ENCODE results near the gene HLA-DPB1.
"Not testable (repeated sequence)": the region's sequence is repeated elsewhere in the genome, so short reads cannot be mapped to it uniquely, and the experiment has no call there.

The HLA-DPB1 gene

DNA sequence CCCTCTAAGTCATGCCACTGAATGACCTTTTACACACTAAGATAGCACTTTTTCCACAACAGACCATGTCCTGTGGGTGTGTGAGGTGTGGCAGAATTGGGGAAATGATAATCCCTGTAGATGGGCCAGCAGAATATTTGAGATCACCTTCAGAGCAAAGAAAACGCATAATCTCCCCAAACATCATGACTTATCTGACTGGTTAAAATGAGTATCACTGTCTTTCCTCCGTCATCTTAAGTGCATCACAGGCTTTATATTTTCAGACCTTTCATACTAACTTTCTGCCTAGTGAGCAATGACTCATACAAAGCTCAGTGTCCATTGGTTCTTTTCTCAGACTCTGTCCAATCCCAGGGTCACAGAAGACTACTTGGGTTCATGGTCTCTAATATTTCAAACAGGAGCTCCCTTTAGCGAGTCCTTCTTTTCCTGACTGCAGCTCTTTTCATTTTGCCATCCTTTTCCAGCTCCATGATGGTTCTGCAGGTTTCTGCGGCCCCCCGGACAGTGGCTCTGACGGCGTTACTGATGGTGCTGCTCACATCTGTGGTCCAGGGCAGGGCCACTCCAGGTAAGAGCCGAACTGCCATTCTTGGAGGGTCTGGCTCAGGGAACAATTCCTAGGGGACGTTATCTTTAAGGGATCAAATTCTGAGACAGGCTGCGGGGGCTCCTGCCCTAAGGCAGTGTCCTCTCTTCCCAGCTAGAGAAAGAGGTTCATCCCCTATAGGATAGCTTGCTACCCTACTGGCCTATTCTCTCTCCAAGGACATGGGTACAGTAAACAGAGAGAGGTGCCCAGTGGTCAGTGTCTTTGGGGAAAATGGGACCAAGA, at the start of gene HLA-DPB1:
Gene HLA-DPB1, plus strand, starts transcription at position 423 of the 838 bp plus-strand sequence. Its CDS starts 52 bp downstream, at position 475.
- DNase-seq = no peak

DNA sequence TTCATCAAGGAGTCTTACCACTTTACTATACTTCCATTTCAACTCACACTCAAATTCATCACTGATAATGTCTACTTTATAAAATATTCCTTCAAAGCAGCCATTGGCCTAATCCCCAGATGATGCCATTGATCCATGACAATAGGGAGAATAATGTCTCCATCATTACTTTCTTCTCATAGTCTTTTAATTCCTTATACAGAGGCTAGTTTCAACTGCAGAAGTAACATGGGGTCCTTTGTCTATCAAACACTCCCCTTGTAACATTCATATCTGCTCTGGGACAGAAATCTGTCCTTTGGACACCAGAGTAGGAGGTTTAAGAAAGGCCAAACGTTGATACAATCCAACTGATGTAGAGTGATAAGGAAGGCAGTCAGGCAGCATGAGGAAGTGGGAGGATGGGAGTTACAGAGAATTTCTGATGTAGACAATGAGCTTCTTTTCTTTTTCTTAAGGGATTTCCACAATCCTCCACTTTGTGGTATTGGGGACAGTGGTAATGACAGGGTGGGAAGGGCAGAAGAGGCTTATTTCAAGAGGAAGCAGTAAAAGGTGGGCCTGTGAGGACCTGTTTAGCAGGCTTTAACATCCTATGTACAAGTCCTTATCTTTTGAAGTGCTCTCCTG, 47.5 kb upstream of the HLA-DPB1 start:
- DNase-seq = no peak

DNA sequence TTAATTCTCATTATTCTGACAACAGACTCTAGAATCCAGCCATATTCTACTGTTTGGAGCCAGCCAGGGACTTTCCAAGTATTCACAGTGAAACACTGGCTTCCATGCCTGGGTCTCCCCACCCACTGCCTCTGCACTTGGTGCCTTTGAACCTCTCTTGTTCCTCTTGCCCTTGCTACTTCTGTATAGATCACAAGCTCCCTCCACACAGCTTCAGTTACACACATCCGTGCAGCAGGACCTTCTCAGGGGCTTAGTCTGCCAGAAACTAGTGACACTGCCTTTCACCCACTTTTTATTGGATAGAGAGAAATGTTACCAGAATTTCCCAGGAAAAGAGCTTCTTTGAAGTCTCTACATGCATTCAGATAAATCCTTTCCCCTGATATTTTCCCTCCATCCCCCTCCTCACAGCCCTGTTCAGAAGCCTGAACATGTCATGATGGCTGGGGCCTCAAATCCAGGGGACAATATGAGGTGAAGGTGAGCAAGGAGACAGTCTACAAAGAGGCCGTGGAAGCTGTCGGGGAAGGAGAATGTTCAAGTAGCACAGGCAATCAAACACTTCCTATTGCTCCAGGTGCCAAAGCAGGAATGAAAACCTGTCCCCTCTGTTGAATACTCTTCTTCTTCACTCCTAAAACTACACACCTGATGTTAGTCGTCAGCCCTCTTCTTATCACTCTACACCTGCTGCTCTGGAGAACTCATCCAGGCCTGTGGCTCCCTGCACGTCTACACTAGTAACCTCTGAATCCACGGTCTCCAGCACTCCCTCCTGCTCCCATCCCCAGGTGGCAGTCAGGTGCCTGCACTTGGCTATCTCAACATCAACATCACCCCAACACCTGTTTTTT, 46.2 kb upstream of the HLA-DPB1 start:
- no peak for DNase-seq

DNA sequence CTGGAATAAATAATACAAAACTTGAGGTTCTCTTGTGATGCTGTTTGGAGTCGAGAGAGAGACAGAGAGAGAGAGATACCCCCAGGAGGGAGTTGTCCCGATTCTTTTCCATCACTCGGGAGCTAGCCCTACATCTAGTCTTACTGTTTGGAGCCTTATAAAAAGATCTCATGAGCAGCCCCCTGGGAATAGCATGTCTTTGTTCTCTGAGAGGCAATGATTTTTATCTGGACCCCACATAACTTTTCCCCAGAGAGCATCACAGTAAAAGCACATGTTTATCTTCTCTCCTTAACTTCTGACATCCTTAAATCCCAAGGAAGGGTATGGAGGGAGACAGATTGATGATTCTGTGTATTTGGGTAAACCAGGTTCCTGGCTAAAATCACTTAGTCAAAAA, 45.5 kb upstream of the HLA-DPB1 start:
- DNase-seq = no peak

DNA sequence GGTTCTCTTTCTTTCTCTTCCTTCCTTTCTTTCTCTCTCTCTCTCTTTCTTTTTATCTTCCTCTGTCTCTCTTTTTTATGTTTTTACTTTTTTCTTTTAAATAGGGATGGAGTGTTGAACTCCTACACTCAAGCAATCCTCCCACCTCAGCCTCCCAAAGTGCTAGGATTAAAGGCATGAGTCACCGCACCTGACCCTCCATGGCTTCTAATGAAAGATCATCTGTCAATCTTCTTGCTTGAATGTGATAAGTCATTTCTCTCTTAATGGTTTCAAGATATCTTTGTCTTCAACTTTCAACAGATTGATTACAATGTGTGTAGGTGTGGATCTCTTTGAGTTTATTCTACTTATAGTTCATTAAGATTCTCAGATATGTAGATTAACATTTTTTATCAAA, 41.2 kb upstream of the HLA-DPB1 start:
- DNase-seq = no peak

DNA sequence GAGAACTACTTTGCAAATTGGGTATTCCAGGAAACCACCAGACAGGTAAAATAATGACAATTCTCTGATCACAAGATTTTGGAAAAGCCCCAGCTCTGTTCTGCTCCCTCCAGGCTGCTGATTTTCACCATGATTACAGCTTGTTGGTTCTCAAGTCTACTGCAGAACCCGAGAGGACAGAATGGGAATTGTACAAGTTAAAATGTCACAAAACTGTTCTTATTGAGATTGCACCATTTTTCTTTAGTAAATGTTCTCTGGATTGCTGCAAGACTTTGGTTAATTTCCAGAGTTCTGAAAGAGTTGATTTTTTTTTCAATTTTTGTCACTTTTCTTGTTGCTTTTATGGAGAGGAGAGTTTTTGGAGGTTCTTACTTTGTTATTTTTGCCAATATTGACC, 39.3 kb upstream of the HLA-DPB1 start:
- DNase-seq = no peak

DNA sequence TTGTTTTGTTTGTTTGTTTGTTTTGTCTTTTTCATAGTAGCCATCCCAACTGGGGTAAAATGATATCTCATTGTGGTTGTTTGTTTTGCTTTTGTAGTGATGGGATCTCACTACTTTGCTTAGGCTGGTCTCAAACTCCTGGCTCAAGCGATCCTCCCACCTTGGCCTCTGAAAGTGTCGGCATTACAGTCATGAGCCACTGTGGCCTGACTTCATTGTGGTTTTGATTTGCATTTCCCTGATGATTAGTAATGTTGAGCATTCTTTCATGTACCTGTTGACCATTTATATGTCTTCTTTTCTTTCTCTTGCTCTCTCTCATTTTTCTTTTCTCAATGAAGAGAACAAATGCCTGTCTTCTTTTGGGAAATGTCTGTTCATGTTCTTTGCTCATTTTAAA, 35.6 kb upstream of the HLA-DPB1 start:
- no peak for DNase-seq

DNA sequence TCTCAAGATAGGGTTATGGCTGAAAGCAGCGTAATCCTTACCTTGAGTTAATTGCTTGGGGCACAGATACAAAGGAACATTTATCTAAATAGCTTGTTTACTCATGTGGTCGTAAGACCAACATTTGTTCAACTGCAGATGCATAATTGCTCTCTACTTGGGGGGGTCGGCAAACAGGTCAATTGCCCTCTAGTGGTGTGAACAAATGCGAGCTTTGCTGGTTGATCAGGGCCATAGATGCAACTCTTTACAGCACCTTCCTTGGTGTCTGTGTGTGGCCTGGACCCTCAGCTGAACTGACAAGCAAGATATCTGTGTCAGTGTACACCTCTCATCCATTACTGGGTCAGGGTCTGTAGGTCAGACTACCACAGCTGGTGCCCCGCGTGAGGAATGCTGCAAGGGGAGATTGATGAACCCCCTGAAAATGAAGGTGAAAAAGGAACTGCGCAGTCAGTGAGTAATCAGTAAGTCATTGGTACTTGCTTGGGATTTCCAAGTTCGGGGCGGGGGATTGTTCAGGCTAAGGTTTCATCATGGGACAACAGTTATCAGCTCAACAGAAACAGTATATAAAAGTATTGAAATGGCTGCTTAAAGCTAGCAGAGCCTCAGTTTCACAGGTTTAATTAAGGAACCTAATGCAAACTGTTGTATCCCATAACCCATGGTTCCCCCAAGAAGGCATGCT, 26.3 kb upstream of the HLA-DPB1 start:
- no peak for DNase-seq

DNA sequence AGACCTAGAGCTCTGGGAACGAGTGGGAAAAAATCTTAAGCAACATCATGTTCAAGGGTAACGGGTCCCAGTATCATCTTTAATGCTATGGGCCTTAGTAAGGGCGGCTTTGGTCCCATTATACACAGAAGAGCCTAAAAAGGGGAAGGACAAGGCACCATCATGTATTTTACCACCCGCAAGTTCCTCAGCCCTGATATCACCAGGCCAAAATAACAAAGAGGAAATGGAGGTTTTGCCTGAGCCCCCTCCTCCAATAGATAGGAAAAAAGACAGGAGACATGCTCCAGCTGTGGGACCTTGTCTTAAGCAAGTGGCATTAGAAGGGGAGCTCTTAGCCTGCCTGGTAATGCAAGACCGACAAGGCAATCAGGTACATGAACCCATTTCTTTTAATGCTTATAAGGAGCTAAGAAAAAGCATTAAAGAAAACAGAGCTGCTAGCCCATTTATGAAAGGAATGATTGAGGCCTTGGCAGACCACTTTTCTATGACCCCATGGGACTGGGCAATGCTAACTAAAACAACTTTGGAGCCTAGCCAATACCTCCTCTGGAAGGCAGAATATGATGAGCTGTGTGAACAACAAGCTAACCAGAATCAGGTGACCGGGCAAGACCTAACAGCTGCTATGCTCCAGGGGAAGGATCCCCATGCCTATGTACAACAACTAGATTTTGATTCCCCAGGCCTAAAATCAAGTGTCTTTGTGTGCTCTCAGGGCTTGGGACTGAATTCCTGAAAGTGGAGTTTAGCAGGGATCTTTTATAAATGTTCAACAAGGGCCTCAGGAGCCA, 25.6 kb upstream of the HLA-DPB1 start:
- no peak for DNase-seq

DNA sequence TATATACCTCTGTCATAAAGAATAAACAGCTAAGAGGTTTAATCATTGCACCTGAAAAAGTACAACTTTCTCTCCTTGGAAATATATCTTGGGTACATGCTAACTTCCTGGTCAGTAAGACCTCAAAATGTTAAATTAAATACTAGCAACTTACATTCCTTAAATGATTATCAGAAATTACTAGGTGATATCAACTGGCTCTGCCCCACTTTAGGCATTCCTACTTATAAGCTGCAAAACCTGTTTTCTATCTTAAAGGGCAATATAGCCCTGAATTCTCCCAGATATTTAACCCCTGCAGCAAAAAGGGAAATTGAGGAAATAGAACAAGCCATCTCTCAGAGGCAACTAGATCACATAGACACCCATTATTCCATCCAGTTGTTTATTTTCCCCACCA, 23.2 kb upstream of the HLA-DPB1 start:
- no peak for DNase-seq

DNA sequence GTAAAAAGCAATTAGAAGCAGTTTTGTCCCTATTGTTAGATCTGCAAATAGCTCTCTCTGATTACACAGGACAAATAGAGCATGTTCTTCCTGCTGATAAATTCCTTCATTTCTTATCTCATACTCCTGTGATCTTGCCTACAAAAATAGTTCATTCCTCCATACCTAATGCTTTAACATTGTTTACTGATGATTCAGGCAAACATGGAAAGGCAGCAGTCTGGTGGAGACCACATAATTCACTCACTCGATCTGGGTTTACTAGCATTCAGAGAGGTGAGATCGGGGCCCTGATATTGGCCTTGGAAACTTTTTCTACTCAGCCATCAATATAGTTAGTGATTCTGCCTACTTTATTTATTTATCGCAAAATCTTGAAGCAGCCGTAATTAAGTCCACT, 22.6 kb upstream of the HLA-DPB1 start:
- DNase-seq = no peak

DNA sequence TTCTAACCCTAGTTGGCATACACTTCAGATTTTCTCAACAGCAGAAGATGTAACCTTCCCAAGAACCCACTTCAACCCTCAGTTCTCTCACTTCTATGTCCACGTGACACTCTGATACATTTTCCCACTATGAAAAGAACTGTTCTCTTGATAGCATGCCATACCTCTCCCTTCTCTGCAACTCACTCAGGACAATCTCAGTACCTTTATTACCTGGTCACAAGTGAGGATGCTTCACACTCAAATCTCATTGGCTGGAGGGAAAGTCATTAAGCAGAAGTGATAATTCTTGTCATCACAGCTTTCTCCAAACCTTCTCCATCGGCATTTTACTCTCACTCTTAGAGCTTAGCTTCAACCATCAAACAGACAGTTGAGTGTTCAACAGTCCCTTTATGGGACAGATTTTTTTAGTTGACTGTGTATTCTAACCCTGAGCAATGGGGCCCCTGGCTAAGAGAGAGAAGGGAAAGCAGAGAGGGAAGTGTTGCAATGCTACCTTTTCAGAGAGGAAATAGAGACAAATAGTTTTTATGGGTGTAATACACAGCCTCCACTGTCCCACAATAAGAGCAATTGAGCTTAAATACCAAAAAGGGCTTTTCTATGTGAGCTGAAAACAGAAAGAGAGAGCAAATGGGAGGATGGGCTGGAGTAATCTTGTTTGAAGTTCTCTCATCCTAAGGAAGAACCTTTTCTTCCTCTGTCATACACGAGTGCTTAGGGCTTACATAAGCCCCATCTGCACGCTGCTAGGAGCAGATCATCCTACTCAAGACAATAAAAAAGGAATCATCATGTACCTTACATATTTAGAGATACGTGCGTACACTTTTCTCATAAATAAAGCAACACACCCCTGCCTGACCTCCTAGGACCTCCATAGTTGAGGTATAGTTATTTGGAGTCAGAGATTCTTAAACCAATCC, 18.3 kb upstream of the HLA-DPB1 start:
- DNase-seq = no peak

DNA sequence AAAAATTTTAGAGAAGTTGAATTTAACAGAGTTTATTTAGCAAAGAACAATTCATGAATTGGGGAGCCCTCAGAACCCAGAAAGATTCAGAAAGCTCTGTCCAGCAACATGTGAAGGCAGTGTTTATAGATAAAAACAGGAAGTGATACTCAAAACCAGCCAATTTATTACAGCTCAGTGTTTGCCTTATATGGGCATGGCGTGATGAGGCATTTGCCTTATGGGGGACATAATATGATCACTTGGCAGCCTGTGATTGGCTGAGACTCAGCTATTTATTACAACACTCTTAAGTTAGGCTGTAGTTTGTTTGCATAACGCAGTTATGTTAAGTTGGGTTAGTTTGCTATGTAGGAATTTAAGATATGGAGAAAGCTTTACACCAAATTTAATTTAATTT, 13.8 kb upstream of the HLA-DPB1 start:
- no peak for DNase-seq

DNA sequence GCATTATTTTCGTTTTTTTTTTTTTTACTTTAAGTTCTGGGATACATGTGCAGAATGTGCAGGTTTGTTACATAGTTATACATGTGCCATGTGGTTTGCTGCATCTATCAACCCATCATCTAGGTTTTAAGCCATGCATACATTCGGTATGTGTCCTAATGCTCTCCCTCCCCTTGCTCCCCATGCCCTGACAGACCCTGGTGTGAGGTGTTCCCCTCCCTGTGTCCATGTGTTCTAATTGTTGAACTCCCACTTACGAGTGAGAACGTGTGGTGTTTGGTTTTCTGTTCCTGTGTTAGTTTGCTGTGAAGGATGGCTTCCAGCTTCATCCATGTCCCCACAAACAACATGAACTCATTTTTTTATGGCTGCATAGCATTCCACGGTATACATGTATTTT, 12.4 kb upstream of the HLA-DPB1 start:
- DNase-seq = not testable (repeated sequence)

DNA sequence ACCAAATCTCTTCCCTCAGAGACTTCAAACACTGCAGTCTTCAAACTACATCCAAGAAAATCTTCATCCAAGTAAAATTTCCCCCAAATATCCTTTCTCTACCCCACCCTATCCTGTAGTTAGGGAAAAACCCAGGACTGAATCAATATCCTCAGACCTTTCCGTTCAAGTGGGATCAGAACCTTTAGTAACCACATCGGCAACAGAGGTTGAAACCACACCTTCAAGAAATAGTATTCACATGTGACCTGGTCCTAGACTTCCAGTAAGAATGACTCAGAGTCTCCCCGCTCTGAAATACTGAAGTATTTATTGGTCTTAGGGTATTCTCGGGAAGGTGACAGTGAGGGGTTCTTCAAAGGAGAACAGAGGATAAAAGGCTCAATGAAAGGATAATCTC, 11.1 kb upstream of the HLA-DPB1 start:
- DNase-seq = no peak

DNA sequence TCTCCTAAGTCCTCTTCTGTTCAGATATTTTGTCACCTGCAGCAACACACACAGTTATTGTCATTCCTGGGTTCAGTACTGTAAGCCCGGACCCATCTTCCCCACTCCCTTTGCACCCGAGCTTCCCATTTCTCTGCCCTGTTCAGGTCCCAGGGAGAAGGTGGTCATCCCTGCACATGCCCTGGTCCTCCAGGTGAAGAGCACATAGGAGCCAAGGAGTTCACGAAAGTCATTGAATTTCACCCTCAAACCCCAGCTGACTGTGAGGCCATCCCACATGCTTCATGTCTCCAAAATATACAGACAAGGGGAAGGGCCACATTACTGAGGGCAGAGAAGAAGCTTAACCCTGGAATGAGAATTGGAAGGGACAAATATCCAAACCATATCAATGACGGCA, 10.5 kb upstream of the HLA-DPB1 start:
- DNase-seq = no peak

DNA sequence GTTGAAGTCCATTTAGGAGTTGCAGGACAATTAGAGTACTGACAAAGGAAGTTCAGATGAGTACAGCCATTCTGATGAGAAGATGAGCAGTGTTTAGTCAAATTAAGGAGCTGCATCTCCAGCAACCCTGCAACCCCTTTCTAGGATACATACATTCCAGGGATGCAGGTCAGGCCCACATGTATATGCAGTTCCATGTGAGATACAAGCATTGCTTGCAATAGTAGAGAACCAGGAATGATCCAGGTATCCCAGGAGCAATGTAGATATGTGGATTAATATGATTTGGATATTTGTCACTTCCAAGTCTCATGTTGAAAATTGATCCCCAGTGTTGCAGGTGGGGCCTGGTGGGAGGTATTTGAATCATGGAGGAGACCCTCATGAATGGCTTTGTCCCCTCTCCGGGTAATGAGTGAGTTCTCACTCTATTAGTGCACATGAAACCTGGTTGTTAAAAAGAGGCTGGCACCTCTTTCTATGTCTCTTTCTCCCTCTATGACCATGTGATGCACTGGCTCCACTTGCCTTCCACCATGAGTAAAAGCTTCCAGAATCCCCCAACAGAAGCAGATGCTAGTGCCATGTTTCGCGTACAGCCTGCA, 8.8 kb upstream of the HLA-DPB1 start:
- DNase-seq = no peak

DNA sequence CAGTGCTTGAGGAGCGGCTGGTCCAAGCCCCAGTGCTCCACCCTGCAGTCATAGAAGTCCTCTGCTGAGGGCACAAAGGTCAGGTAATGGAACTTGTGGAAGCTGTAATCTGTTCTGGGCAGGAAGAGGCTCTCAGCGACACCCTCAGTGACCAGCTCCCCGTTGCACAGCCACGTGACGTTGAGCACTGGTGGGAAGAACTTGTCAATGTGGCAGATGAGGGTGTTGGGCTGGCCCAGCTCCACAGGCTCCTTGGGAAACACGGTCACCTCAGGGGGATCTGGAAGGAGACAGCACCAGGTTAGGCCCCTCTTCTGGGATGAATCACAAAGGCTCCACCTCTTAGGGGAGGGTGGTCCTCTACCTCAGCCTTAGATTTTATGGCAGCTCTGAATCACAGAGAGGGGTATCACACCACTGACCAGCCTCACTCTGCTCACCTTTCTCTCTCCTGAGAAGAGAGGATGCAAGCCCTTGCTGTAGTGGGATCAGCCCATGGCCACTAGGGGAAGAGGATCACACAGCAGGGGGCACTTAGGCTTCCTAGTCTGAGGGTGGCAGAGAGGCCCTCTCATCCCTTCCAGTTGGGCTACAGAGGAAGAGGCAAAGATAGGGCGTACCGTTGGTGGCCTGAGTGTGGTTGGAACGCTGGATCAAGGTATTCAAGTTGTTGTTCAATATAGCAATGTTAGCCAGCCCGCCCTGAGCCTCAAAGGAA, 6.6 kb upstream of the HLA-DPB1 start:
- no peak for DNase-seq

DNA sequence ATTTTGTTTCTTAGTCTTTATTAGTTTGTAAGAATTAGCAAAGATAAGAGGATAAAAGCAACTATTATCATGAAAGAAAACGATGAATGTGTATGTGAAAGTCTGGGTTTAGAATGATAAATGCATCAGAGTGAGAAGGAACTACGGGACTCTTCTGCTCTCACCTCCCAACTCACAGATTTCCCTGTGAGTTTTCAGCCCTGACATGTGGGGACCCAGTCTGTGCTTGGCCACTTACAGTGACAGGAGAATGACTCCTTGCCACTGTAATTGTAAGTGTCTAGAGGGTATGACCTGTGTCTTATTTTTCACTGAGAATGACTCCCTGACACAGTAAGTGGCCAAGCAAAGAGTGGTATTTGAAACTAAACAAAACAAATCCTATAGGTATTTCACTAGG, 4.9 kb upstream of the HLA-DPB1 start:
- DNase-seq = no peak

DNA sequence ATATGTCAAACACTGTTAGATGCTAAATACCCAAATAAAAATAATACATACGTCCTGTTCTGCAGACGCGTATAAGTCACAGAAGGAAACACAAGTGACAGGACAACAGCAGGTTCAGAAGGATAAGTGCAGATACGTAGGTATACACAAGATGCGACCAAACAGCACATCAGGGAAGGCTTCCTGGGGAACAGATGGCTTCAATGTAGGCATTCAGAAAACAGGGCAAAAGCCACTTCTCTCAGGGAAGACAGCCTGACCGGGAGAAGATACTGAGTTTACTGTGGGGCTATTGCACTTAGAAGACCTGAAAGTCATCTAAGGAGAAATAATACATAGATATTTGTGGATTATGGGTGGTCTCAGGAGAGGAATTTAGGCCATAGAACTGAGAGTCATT, 4.2 kb upstream of the HLA-DPB1 start:
- no peak for DNase-seq

Measured in GF-D8 (cell line).